ENCODE measurements around the gene MALRD1. TPM values are rescaled to one million over a fixed set of nuclear protein-coding genes. Genes with fewer than 3 reads are reported as not detected.

The MALRD1 gene
- total RNA-seq (1.3 and 1.7 TPM in 2 replicates), polyA plus RNA-seq (0.62 and 0.64 TPM in 2 replicates), polyA minus RNA-seq (ENCODE audit: low replicate concordance) (1.6 TPM in 1 of 2 replicates, not detected in the other)
- polyA plus RNA-seq (2012), result 0.37 and 0.48 TPM in 2 replicates

DNA sequence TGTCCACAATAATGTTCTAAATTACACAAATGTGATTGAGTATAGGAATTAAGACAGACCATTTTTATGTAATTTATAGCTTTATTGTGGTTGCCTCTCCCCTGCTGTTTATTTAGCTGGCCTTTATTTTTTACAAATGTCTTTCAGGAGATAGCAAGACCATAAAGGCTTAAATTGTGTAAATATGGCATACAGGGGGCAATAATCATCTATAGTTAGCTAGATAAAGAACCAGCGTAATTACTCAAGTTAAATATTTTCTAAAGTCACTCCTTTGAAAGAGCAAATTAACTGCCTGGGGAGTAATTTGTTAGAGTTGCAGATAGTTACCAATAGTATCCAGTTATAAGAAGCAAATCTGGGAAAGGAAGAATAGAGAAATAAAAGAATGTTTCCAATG, at the start of gene MALRD1:
MALRD1 (plus strand) TSS at position 313 of the 400 bp plus-strand sequence. CDS start 138 bp downstream, outside the sequence.
- H4K20me1 ChIP-seq (ENCODE audit: control insufficient read depth, extremely low read depth, insufficient read depth, low read length), result no peaks in the 10 kb centered on the region
- H2AFZ ChIP-seq (ENCODE audit: low read length), result no peak within 1 kb of the TSS
- no peaks in the 10 kb centered on the region for H3K9me3 ChIP-seq (ENCODE audit: control insufficient read depth, insufficient read depth, low read depth, low read length)
- H3K4me3 ChIP-seq (replicated peaks in 1 of 4; ENCODE audit: control extremely low read depth in 1 of 4, insufficient read depth in 1 of 4, low read depth in 3 of 4, low read length in 4 of 4), result no peak within 1 kb of the TSS
- H3K4me1 ChIP-seq (ENCODE audit: control insufficient read depth, extremely low read depth, insufficient read depth, low read length), result no peaks in the 10 kb centered on the region
- no peak for DNase-seq (ENCODE audit: low read depth in 2 of 2)
- H3K27me3 ChIP-seq (ENCODE audit: control insufficient read depth, insufficient read depth, low read length), result no peaks in the 10 kb centered on the region
- TF ChIP-seq EZH2 (IDR thresholded peaks at IDR 0.05; ENCODE audit: low read length, missing control alignments), result no peak
- TF ChIP-seq, protein P1, sequence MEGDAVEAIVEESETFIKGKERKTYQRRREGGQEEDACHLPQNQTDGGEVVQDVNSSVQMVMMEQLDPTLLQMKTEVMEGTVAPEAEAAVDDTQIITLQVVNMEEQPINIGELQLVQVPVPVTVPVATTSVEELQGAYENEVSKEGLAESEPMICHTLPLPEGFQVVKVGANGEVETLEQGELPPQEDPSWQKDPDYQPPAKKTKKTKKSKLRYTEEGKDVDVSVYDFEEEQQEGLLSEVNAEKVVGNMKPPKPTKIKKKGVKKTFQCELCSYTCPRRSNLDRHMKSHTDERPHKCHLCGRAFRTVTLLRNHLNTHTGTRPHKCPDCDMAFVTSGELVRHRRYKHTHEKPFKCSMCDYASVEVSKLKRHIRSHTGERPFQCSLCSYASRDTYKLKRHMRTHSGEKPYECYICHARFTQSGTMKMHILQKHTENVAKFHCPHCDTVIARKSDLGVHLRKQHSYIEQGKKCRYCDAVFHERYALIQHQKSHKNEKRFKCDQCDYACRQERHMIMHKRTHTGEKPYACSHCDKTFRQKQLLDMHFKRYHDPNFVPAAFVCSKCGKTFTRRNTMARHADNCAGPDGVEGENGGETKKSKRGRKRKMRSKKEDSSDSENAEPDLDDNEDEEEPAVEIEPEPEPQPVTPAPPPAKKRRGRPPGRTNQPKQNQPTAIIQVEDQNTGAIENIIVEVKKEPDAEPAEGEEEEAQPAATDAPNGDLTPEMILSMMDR (conservative IDR thresholded peaks at IDR 0.05 in 1 of 2, IDR thresholded peaks at IDR 0.05 in 1 of 2; ENCODE audit: low read depth in 1 of 2, low read length in 2 of 2), result no peak
- H3K36me3 ChIP-seq (ENCODE audit: control insufficient read depth, insufficient read depth, low read length), result no peaks in the 10 kb centered on the region
- H3K9ac ChIP-seq (ENCODE audit: insufficient read depth, low read length), result no peak within 1 kb of the TSS
- no peaks in the 10 kb centered on the region for H3K79me2 ChIP-seq (ENCODE audit: control insufficient read depth, insufficient read depth, low read length)
- H3K27ac ChIP-seq (ENCODE audit: insufficient read depth, low read length), result no peak within 1 kb of the TSS
- H3K4me2 ChIP-seq (ENCODE audit: extremely low read depth, insufficient read depth, low read length), result no peak within 1 kb of the TSS

DNA sequence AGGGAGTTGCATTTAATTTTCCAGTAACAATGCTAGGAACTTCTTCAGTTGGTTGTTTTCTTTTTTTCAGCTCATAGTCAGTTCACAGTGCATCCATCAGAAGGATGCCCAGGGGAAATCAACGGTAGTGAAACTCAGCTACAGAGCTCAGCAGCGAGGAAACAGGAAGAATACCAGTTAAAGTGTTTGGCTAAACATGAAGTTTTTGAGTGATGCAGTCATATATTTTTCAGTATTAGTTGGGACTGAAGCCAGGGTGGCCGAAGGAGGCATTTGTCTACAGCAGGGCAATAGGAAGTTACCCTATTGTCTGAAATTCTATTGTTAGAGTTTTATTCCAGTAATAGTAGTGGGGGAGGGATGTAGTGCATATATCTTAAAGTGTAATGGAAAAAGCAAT, 45.3 kb upstream of the MALRD1 start:
- no peak overlapping the region for H3K27ac ChIP-seq (ENCODE audit: insufficient read depth, low read length)

DNA sequence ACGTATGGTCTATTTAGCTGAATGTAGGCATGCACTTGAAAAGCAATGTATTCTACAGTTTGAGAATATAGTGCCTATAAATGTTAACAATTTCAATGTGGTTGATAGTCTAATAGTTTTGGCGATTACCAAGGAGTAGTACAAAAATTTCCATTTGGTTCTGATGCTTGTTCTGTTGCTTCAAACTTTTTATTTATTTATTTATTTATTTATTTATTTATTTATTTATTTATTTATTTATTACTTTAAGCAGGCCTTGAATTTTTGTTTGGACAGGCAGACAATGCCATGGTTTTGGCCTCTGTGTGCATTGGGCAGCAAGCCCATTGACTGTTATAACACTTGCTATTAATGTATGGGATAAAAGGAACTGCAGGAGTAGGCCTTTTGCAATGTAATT, 36.5 kb upstream of the MALRD1 start:
- no peaks in the 10 kb centered on the region for H4K20me1 ChIP-seq (ENCODE audit: control insufficient read depth, extremely low read depth, insufficient read depth, low read length)
- no peak overlapping the region for H3K4me3 ChIP-seq (replicated peaks in 1 of 4; ENCODE audit: control extremely low read depth in 1 of 4, insufficient read depth in 1 of 4, low read depth in 3 of 4, low read length in 4 of 4)
- H3K36me3 ChIP-seq (ENCODE audit: control insufficient read depth, insufficient read depth, low read length), result no peaks in the 10 kb centered on the region
- H3K9me3 ChIP-seq (ENCODE audit: control insufficient read depth, insufficient read depth, low read depth, low read length), result no peaks in the 10 kb centered on the region
- H2AFZ ChIP-seq (ENCODE audit: low read length), result no peak overlapping the region
- no peak overlapping the region for H3K9ac ChIP-seq (ENCODE audit: insufficient read depth, low read length)
- H3K4me1 ChIP-seq (ENCODE audit: control insufficient read depth, extremely low read depth, insufficient read depth, low read length), result no peaks in the 10 kb centered on the region
- no peak overlapping the region for H3K27ac ChIP-seq (ENCODE audit: insufficient read depth, low read length)
- no peak for DNase-seq (ENCODE audit: low read depth in 2 of 2)
- no peak overlapping the region for H3K4me2 ChIP-seq (ENCODE audit: extremely low read depth, insufficient read depth, low read length)
- TF ChIP-seq EZH2 (IDR thresholded peaks at IDR 0.05; ENCODE audit: low read length, missing control alignments), result no peak
- TF ChIP-seq, protein P1 (conservative IDR thresholded peaks at IDR 0.05 in 1 of 2, IDR thresholded peaks at IDR 0.05 in 1 of 2; ENCODE audit: low read depth in 1 of 2, low read length in 2 of 2), result no peak
- no peaks in the 10 kb centered on the region for H3K79me2 ChIP-seq (ENCODE audit: control insufficient read depth, insufficient read depth, low read length)
- H3K27me3 ChIP-seq (ENCODE audit: control insufficient read depth, insufficient read depth, low read length), result no peaks in the 10 kb centered on the region

More for the DNA sequence above, 45.3 kb upstream of the MALRD1 start:
- H3K36me3 ChIP-seq (ENCODE audit: control insufficient read depth, insufficient read depth, low read length), result no peaks in the 10 kb centered on the region
- H3K27me3 ChIP-seq (ENCODE audit: control insufficient read depth, insufficient read depth, low read length), result no peaks in the 10 kb centered on the region
- H4K20me1 ChIP-seq (ENCODE audit: control insufficient read depth, extremely low read depth, insufficient read depth, low read length), result no peaks in the 10 kb centered on the region
- no peaks in the 10 kb centered on the region for H3K9me3 ChIP-seq (ENCODE audit: control insufficient read depth, insufficient read depth, low read depth, low read length)
- H3K4me3 ChIP-seq (replicated peaks in 1 of 4; ENCODE audit: control extremely low read depth in 1 of 4, insufficient read depth in 1 of 4, low read depth in 3 of 4, low read length in 4 of 4), result no peak overlapping the region
- no peak overlapping the region for H3K9ac ChIP-seq (ENCODE audit: insufficient read depth, low read length)
- no peak for DNase-seq (ENCODE audit: low read depth in 2 of 2)
- TF ChIP-seq EZH2 (IDR thresholded peaks at IDR 0.05; ENCODE audit: low read length, missing control alignments), result no peak
- TF ChIP-seq, protein P1 (conservative IDR thresholded peaks at IDR 0.05 in 1 of 2, IDR thresholded peaks at IDR 0.05 in 1 of 2; ENCODE audit: low read depth in 1 of 2, low read length in 2 of 2), result no peak
- H3K79me2 ChIP-seq (ENCODE audit: control insufficient read depth, insufficient read depth, low read length), result no peaks in the 10 kb centered on the region
- H2AFZ ChIP-seq (ENCODE audit: low read length), result no peak overlapping the region
- no peak overlapping the region for H3K4me2 ChIP-seq (ENCODE audit: extremely low read depth, insufficient read depth, low read length)
- no peaks in the 10 kb centered on the region for H3K4me1 ChIP-seq (ENCODE audit: control insufficient read depth, extremely low read depth, insufficient read depth, low read length)

Data from fibroblast of lung (primary cell).